22Rv1 (cell line): ENCODE results near the gene ATP1A1.

Experiments used
- ZFX ChIP-seq: fragments of 450-650 bp; IDR thresholded peaks from 2 replicates; pipeline ENCODE4 v1.6.1; 2017; ENCODE audit warnings: antibody characterized with exemption, borderline replicate concordance
- TF ChIP-seq, protein P1 (sequence below): fragments of 450-650 bp; IDR thresholded peaks from 2 replicates; pipeline ENCODE4 v1.5.1; 2017; ENCODE audit warnings: mild to moderate bottlenecking

DNA sequence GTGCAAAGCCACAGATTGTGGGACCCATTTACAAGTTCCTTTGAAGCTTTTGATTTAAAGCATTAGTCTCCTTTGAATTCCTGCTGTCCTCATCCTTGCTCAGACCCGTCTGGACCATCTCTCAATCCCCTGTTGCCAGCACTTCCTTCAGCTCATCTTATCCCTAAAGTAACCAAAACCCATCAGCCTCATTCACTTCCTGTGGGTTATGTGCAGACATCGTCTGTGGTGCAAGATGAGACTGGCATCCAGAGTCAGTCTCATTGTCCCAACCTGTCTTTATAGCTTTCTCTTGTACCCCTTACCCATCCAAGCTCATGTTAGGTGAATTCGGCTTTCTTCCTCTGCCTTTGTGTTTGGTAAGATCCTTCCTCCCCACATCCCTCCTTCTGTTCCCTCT, 29.3 kb downstream of the ATP1A1 start:
- TF ChIP-seq, protein P1, sequence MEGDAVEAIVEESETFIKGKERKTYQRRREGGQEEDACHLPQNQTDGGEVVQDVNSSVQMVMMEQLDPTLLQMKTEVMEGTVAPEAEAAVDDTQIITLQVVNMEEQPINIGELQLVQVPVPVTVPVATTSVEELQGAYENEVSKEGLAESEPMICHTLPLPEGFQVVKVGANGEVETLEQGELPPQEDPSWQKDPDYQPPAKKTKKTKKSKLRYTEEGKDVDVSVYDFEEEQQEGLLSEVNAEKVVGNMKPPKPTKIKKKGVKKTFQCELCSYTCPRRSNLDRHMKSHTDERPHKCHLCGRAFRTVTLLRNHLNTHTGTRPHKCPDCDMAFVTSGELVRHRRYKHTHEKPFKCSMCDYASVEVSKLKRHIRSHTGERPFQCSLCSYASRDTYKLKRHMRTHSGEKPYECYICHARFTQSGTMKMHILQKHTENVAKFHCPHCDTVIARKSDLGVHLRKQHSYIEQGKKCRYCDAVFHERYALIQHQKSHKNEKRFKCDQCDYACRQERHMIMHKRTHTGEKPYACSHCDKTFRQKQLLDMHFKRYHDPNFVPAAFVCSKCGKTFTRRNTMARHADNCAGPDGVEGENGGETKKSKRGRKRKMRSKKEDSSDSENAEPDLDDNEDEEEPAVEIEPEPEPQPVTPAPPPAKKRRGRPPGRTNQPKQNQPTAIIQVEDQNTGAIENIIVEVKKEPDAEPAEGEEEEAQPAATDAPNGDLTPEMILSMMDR = no peak
- no peak for TF ChIP-seq ZFX
